K562 (cell line): ENCODE results near the gene CDC42BPB. TPM values are rescaled to one million over a fixed set of nuclear protein-coding genes. Genes with fewer than 3 reads are reported as not detected.

Experiments used
- ATAC-seq: fragments of 200-7000 bp; cut with Tn5 transposase; 3 replicates; pipeline ENCODE4 v1.9.1; 2020; ENCODE audit warnings: moderate library complexity
- BruUV-seq: library from RNA; stranded (reverse); fragments of 400-500 nt; replicated peaks from 2 replicates; lab custom pipeline; 2021; lab: Mats Ljungman, UMichigan
- CTCF ChIA-PET: fragments of 300-600 bp; formaldehyde crosslinking; extraction: SDS; loops from one replicate; lab custom pipeline; 2021; ENCODE audit warnings: low intra/inter-chr PET ratio; lab: Yijun Ruan, JAX
- POLR2A ChIA-PET: fragments of 300-600, 350-650 bp; sonication (Branson Sonifier 250); formaldehyde crosslinking; extraction: SDS; loops from one replicate; lab custom pipeline; 2021; ENCODE audit warnings: antibody characterized with exemption, inconsistent platforms; lab: Yijun Ruan, JAX
- DNase-seq, 4 experiments: peaks; one replicate each; pipeline versions ENCODE4 v3.0.0 to v3.0.0-alpha.2; 2011 to 2018; ENCODE audit warnings: low spot score in 3 of 4, mixed read lengths in 3 of 4; ENCODE audit errors: extremely low read depth in 1 of 4
- FAIRE-seq: peaks from 2 replicates; lab custom pipeline; 2011; peaks lifted over from hg19 to GRCh38; lab: Jason Lieb, UNC
- H2AFZ ChIP-seq: 2 replicates; pipeline ENCODE4 v1.6.0; 2011; ENCODE audit warnings: low read depth, low read length, control low read depth, inconsistent platforms
- H3K27ac ChIP-seq: fragments of 200-600 bp; 3 replicates; pipeline ENCODE4 v1.8.0; 2011; ENCODE audit warnings: low read depth, mild to moderate bottlenecking, control low read depth, inconsistent platforms, low read length, moderate library complexity, mixed read lengths; ENCODE audit errors: extremely low read depth
- H3K27me3 ChIP-seq, 2 experiments: fragments of 300-600 bp in 1 of 2; 2 replicates in 1 of 2; 3 replicates in 1 of 2; pipeline versions ENCODE4 v1.6.0 to v1.8.0; 2011; ENCODE audit warnings: inconsistent platforms in 2 of 2, low read length in 2 of 2, mild to moderate bottlenecking in 1 of 2, mixed read lengths in 1 of 2, moderate library complexity in 1 of 2; ENCODE audit not compliant: control insufficient read depth in 2 of 2, insufficient read depth in 2 of 2
- H3K36me3 ChIP-seq: fragments of 300-600 bp; 3 replicates; pipeline ENCODE4 v1.8.0; 2011; ENCODE audit warnings: mild to moderate bottlenecking, low read length, inconsistent platforms; ENCODE audit not compliant: control insufficient read depth, insufficient read depth
- H3K4me1 ChIP-seq, 2 experiments: fragments of 200-600 bp in 1 of 2; replicated peaks in 1 of 2; 2 replicates in 1 of 2; 3 replicates in 1 of 2; pipeline versions ENCODE4 v1.5.1 to v1.8.0; 2011; ENCODE audit warnings: inconsistent platforms in 2 of 2, low read length in 2 of 2, mild to moderate bottlenecking in 1 of 2, mixed read lengths in 1 of 2, moderate library complexity in 1 of 2; ENCODE audit not compliant: control insufficient read depth in 2 of 2, insufficient read depth in 2 of 2
- H3K4me2 ChIP-seq: 2 replicates; pipeline ENCODE4 v1.6.1; 2011; ENCODE audit warnings: low read length, control low read depth, inconsistent platforms, mixed read lengths; ENCODE audit not compliant: insufficient read depth
- H3K4me3 ChIP-seq: fragments of 200-600 bp; sonication (generic), shearing (Covaris generic); 2 replicates; pipeline ENCODE4 v1.5.1; 2016; ENCODE audit warnings: control low read depth, inconsistent platforms
- H3K79me2 ChIP-seq: fragments of 200-600 bp; 3 replicates; pipeline ENCODE4 v1.8.0; 2011; ENCODE audit warnings: low read length, inconsistent platforms; ENCODE audit not compliant: control insufficient read depth, insufficient read depth
- H3K9ac ChIP-seq, 2 experiments: 2 replicates each; pipeline versions ENCODE4 v1.6.0 to v1.6.1; 2011; ENCODE audit warnings: low read depth in 2 of 2, low read length in 2 of 2, control low read depth in 1 of 2, inconsistent platforms in 1 of 2, mild to moderate bottlenecking in 1 of 2, mixed read lengths in 1 of 2; ENCODE audit not compliant: insufficient read depth in 1 of 2
- H3K9me1 ChIP-seq: one replicate; pipeline ENCODE4 v1.6.0; 2011; ENCODE audit warnings: inconsistent platforms, mild to moderate bottlenecking, low read length, moderate library complexity; ENCODE audit not compliant: control insufficient read depth, insufficient read depth
- H3K9me3 ChIP-seq: replicated peaks from 2 replicates; pipeline ENCODE4 v1.5.1; 2011; ENCODE audit warnings: low read depth, low read length, inconsistent platforms; ENCODE audit not compliant: control insufficient read depth, insufficient read depth
- H4K20me1 ChIP-seq: replicated peaks from 2 replicates; pipeline ENCODE4 v1.6.1; 2011; ENCODE audit warnings: low read length, inconsistent platforms, mixed read lengths; ENCODE audit not compliant: control insufficient read depth, insufficient read depth
- GABPA ChIP-seq: fragments of 200-800 bp; sonication (Bioruptor generic); conservative IDR thresholded peaks from 2 replicates; pipeline ENCODE4 v1.6.1; 2016; ENCODE audit warnings: low read depth, missing genetic modification characterization, missing compliant biosample characterization
- SMAD2 ChIP-seq: fragments of 150-350 bp; IDR thresholded peaks from 2 replicates; pipeline ENCODE4 v1.6.1; 2014; ENCODE audit warnings: low read depth, mild to moderate bottlenecking, low read length
- ZNF766 ChIP-seq: fragments of 200-800 bp; sonication (Bioruptor generic); conservative IDR thresholded peaks from 2 replicates; pipeline ENCODE4 v1.6.1; 2016; ENCODE audit warnings: missing genetic modification characterization, missing compliant biosample characterization
- WGBS: fragments of 100-300 bp; shearing (Covaris generic); methylation state at CpG from one replicate; pipeline ENCODE4 v1.1.6; 2016; ENCODE audit warnings: low coverage, mixed read lengths; ENCODE audit not compliant: insufficient coverage; ENCODE audit errors: missing lambda C conversion rate; 5-methylcytosine and 5-hydroxymethylcytosine counted together
- in situ Hi-C: fragments of 300-500 bp; cut with MboI; formaldehyde crosslinking; loops from 4 replicates; pipeline ENCODE4 v1.15.0; 2018; ENCODE audit warnings: inconsistent platforms, mixed read lengths
- intact Hi-C: fragments of 100-400 bp; cut with micrococcal nuclease; formaldehyde crosslinking; loops from 2 replicates; pipeline ENCODE4 v1.14.2; 2022
- polyA plus RNA-seq, 8 experiments: library from polyadenylated mRNA; depleted of rRNA in 4 of 8; stranded (reverse) in 5 of 8; unstranded in 3 of 8; fragments of >200 nt; fragmentation: Nextera tagmentation in 2 of 8; fragmentation: Illumina TruSeq in 1 of 8; extraction: Ambion mirVana in 2 of 8; extraction: Trizol in 1 of 8; gene quantifications; 2 replicates each; pipeline versions ENCODE4 v1.2.1 to v1.2.3, GENCODE V29; 2011 to 2014; ENCODE audit warnings: inconsistent platforms in 1 of 8, missing spikeins in 1 of 8
- total RNA-seq, 7 experiments: library from RNA; depleted of rRNA in 6 of 7; stranded (reverse); fragments of >200 nt in 6 of 7; fragmentation: Illumina TruSeq in 2 of 7; extraction: Trizol in 2 of 7; gene quantifications; 2 replicates each; pipeline versions ENCODE4 v1.2.1 to v1.2.3, GENCODE V29; 2011 to 2021; ENCODE audit warnings: low replicate concordance in 1 of 7

Gene CDC42BPB
- total and polyA plus RNA-seq, 9 of the 15 experiments (the other 6 are each of a cell fraction or from before 2014, with no cell fraction given) = 0.07 to 24.3 (median 12.6) TPM

DNA sequence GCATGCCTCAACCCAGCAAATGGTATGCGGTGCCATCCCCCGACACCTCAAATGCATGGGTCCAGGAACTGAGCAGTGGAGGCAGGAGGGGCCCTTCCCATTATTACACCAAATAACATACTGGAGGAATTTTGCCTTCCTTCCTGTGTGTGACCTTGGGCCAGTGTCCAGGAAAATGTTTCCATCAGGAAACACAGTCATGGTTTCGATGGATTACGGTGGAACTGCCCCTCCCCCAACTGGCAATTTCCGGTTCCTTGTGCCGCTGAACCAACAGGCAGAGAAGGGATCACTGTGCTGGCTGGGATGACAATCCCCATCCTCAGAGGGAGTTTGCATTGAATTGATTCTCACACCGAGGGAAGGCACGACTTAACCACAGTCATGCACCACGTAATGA, 9.1 kb upstream of the CDC42BPB start:
- ChIA-PET CTCF (no interaction called here), POLR2A (interaction anchor here (0.5 kb wide), 1 partner anchor 445 kb away, joined by 3 read pairs; no protein-coding TSS in a partner anchor)
- peaks cover 0 to 11% of the 10 kb centered on the region in 2 experiments; a peak in 2 of 5 replicates for H3K27me3 ChIP-seq
- in situ Hi-C loops (no loop called here), intact Hi-C loops (no loop called here)
- no TSS peak for BruUV-seq
- TF ChIP-seq GABPA (tag) (peak; percentile 41), ZNF766 (no peak)
- TF ChIP-seq, all 486 proteins: peak for 1
- Histone ChIP-seq H3K79me2 (no peaks in the 10 kb centered on the region), H3K9me1 (no peaks in the 10 kb centered on the region), H4K20me1 (no peaks in the 10 kb centered on the region), H3K9ac (no peak overlapping the region), H3K4me3 (no peak overlapping the region), H3K9me3 (no peaks in the 10 kb centered on the region), H3K27ac (no peak overlapping the region), H3K4me2 (no peak overlapping the region), H2AFZ (no peak overlapping the region), H3K4me1 (peaks cover 0 to 22% of the 10 kb centered on the region in 2 experiments; a peak in 3 of 5 replicates), H3K36me3 (no peaks in the 10 kb centered on the region)
- FAIRE-seq (no peak), ATAC-seq (no peak), DNase-seq (no peak)
- WGBS = 64% methylated on average over 5 of the region's 9 CpGs

- in situ Hi-C loops = no loop called here
- BruUV-seq = no TSS peak
- Histone ChIP-seq H3K9me3 (no peaks in the 10 kb centered on the region), H3K4me3 (no peak overlapping the region), H3K9me1 (no peaks in the 10 kb centered on the region), H3K27ac (no peak overlapping the region), H3K79me2 (no peaks in the 10 kb centered on the region), H4K20me1 (no peaks in the 10 kb centered on the region), H3K4me1 (peaks cover 0 to 17% of the 10 kb centered on the region in 2 experiments; a peak in 3 of 5 replicates), H3K36me3 (no peaks in the 10 kb centered on the region), H3K9ac (no peak overlapping the region), H2AFZ (no peak overlapping the region), H3K27me3 (peaks cover 0 to 11% of the 10 kb centered on the region in 2 experiments; a peak in 2 of 5 replicates), H3K4me2 (no peak overlapping the region)
- DNase-seq (no peak), ATAC-seq (no peak), FAIRE-seq (no peak)
- TF ChIP-seq SMAD2 = no peak
- ChIA-PET CTCF (no interaction called here), POLR2A (interaction anchor here (0.5 kb wide), 1 partner anchor 445 kb away, joined by 3 read pairs; no protein-coding TSS in a partner anchor)
- intact Hi-C loops = no loop called here
- WGBS = 13% methylated on average over 7 of the region's 7 CpGs
Measured at GRCh38 chr14:103065861-103066260, 8.5 kb upstream of the CDC42BPB start.
